ENCODE measurements around the gene TXNRD1.
"Not testable (repeated sequence)": the region's sequence is repeated elsewhere in the genome, so short reads cannot be mapped to it uniquely, and the experiment has no call there.

TXNRD1 gene

GRCh38 chr12:104376650-104377513, 161.3 kb downstream of the TXNRD1 start:
- DNase-seq, result no peak

GRCh38 chr12:104377514-104377812, 161.9 kb downstream of the TXNRD1 start:
- no peak for DNase-seq

GRCh38 chr12:104378427-104378826, 162.8 kb downstream of the TXNRD1 start:
- no peak for DNase-seq

GRCh38 chr12:104381341-104381730, 165.8 kb downstream of the TXNRD1 start:
- DNase-seq, result no peak

GRCh38 chr12:104381731-104382480, 166.3 kb downstream of the TXNRD1 start:
- DNase-seq, result peak; percentile 68

GRCh38 chr12:104384141-104384880, 168.7 kb downstream of the TXNRD1 start:
- DNase-seq, result no peak

GRCh38 chr12:104385510-104385909, 169.9 kb downstream of the TXNRD1 start:
- no peak for DNase-seq

- DNase-seq, result no peak
These were observed 170.9 kb downstream of the TXNRD1 start for GRCh38 chr12:104386461-104386860.

GRCh38 chr12:104387190-104387589, 171.6 kb downstream of the TXNRD1 start:
- peak; percentile 71 for DNase-seq

GRCh38 chr12:104394086-104394485, 178.5 kb downstream of the TXNRD1 start:
- DNase-seq, result not testable (repeated sequence)
